ENCODE measurements around the gene TFF2.

TFF2 gene

GRCh38 chr21:42349420-42350317 lies 1.1 kb downstream of the TFF2 start:
- H3K36me3 Mint-ChIP-seq (ENCODE audit: low read depth), result peaks cover 2% of the 10 kb centered on the region
- no peaks in the 10 kb centered on the region for H3K4me1 Mint-ChIP-seq
- peaks cover 11% of the 10 kb centered on the region for H3K9me3 Mint-ChIP-seq
- no peak for ATAC-seq
- no peak overlapping the region for H3K4me3 Mint-ChIP-seq
- no peak overlapping the region for H3K27ac Mint-ChIP-seq
- no peak for DNase-seq
- peaks cover 2% of the 10 kb centered on the region for H3K27me3 Mint-ChIP-seq

- DNase-seq, result no peak
- peaks cover 6% of the 10 kb centered on the region for H3K9me3 Mint-ChIP-seq
- H3K27ac Mint-ChIP-seq, result no peak overlapping the region
- H3K36me3 Mint-ChIP-seq (ENCODE audit: low read depth), result no peaks in the 10 kb centered on the region
- ATAC-seq, result no peak
- H3K4me3 Mint-ChIP-seq, result no peak overlapping the region
- H3K27me3 Mint-ChIP-seq, result peaks cover 2% of the 10 kb centered on the region
- no peaks in the 10 kb centered on the region for H3K4me1 Mint-ChIP-seq
These were observed 2.0 kb downstream of the TFF2 start for GRCh38 chr21:42348762-42349161.

GRCh38 chr21:42347601-42348327 lies 3.0 kb downstream of the TFF2 start:
- DNase-seq (no peak), ATAC-seq (no peak)
- Mint-ChIP-seq H3K36me3 (ENCODE audit: low read depth) (no peaks in the 10 kb centered on the region), H3K4me1 (no peaks in the 10 kb centered on the region), H3K27ac (no peak overlapping the region), H3K9me3 (no peaks in the 10 kb centered on the region), H3K27me3 (peaks cover 2% of the 10 kb centered on the region), H3K4me3 (no peak overlapping the region)

- no peaks in the 10 kb centered on the region for H3K36me3 Mint-ChIP-seq (ENCODE audit: low read depth)
- no peak for DNase-seq
- no peaks in the 10 kb centered on the region for H3K9me3 Mint-ChIP-seq
- H3K27ac Mint-ChIP-seq, result no peak overlapping the region
- H3K4me3 Mint-ChIP-seq, result no peak overlapping the region
- no peak for ATAC-seq
- H3K27me3 Mint-ChIP-seq, result no peaks in the 10 kb centered on the region
- H3K4me1 Mint-ChIP-seq, result no peaks in the 10 kb centered on the region
These were observed 3.8 kb downstream of the TFF2 start for GRCh38 chr21:42346866-42347600.

GRCh38 chr21:42346441-42346840 lies 4.4 kb downstream of the TFF2 start:
- Mint-ChIP-seq H3K9me3 (no peaks in the 10 kb centered on the region), H3K36me3 (ENCODE audit: low read depth) (no peaks in the 10 kb centered on the region), H3K4me3 (no peak overlapping the region), H3K27me3 (no peaks in the 10 kb centered on the region), H3K27ac (no peak overlapping the region), H3K4me1 (no peaks in the 10 kb centered on the region)
- DNase-seq (no peak), ATAC-seq (no peak)

GRCh38 chr21:42344631-42345030 lies 6.2 kb downstream of the TFF2 start:
- no peak for ATAC-seq
- H3K9me3 Mint-ChIP-seq, result no peaks in the 10 kb centered on the region
- H3K27me3 Mint-ChIP-seq, result no peaks in the 10 kb centered on the region
- H3K4me3 Mint-ChIP-seq, result no peak overlapping the region
- no peak overlapping the region for H3K27ac Mint-ChIP-seq
- no peak for DNase-seq
- H3K4me1 Mint-ChIP-seq, result no peaks in the 10 kb centered on the region
- H3K36me3 Mint-ChIP-seq (ENCODE audit: low read depth), result no peaks in the 10 kb centered on the region

- no peak for ATAC-seq
- Mint-ChIP-seq H3K9me3 (no peaks in the 10 kb centered on the region), H3K4me3 (no peak overlapping the region), H3K36me3 (ENCODE audit: low read depth) (no peaks in the 10 kb centered on the region), H3K27me3 (no peaks in the 10 kb centered on the region), H3K27ac (no peak overlapping the region), H3K4me1 (no peaks in the 10 kb centered on the region)
- DNase-seq, result no peak
These were observed 6.8 kb downstream of the TFF2 start for GRCh38 chr21:42343963-42344510.

- Mint-ChIP-seq H3K4me3 (no peak overlapping the region), H3K4me1 (peaks cover 1% of the 10 kb centered on the region), H3K9me3 (no peaks in the 10 kb centered on the region), H3K27me3 (no peaks in the 10 kb centered on the region), H3K36me3 (ENCODE audit: low read depth) (no peaks in the 10 kb centered on the region), H3K27ac (no peak overlapping the region)
- DNase-seq (no peak), ATAC-seq (no peak)
These were observed 7.2 kb downstream of the TFF2 start for GRCh38 chr21:42343556-42343955.

- peaks cover 5% of the 10 kb centered on the region for H3K4me1 Mint-ChIP-seq
- no peak overlapping the region for H3K27ac Mint-ChIP-seq
- no peaks in the 10 kb centered on the region for H3K36me3 Mint-ChIP-seq (ENCODE audit: low read depth)
- no peak overlapping the region for H3K4me3 Mint-ChIP-seq
- no peaks in the 10 kb centered on the region for H3K27me3 Mint-ChIP-seq
- ATAC-seq, result no peak
- DNase-seq, result no peak
- no peaks in the 10 kb centered on the region for H3K9me3 Mint-ChIP-seq
These were observed 7.7 kb downstream of the TFF2 start for GRCh38 chr21:42343101-42343500.

GRCh38 chr21:42341776-42342542 lies 8.8 kb downstream of the TFF2 start:
- Mint-ChIP-seq H3K27me3 (no peaks in the 10 kb centered on the region), H3K4me3 (no peak overlapping the region), H3K36me3 (ENCODE audit: low read depth) (no peaks in the 10 kb centered on the region), H3K4me1 (peaks cover 14% of the 10 kb centered on the region), H3K9me3 (no peaks in the 10 kb centered on the region), H3K27ac (no peak overlapping the region)
- no peak for DNase-seq
- no peak for ATAC-seq

- Mint-ChIP-seq H3K9me3 (no peaks in the 10 kb centered on the region), H3K4me1 (peaks cover 14% of the 10 kb centered on the region), H3K27ac (no peak overlapping the region)
These were observed 10.4 kb downstream of the TFF2 start for GRCh38 chr21:42340187-42341050.

GRCh38 chr21:42338729-42339715 lies 11.8 kb downstream of the TFF2 start:
- H3K4me1 Mint-ChIP-seq, result peaks cover 14% of the 10 kb centered on the region
- no peaks in the 10 kb centered on the region for H3K36me3 Mint-ChIP-seq (ENCODE audit: low read depth)
- DNase-seq, result no peak
- no peak for ATAC-seq
- no peaks in the 10 kb centered on the region for H3K9me3 Mint-ChIP-seq
- H3K27me3 Mint-ChIP-seq, result no peaks in the 10 kb centered on the region
- H3K4me3 Mint-ChIP-seq, result no peak overlapping the region
- H3K27ac Mint-ChIP-seq, result no peak overlapping the region

More at GRCh38 chr21:42340187-42341050, 10.4 kb downstream of the TFF2 start:
- H3K27me3 Mint-ChIP-seq, result no peaks in the 10 kb centered on the region
- no peak for ATAC-seq
- no peak overlapping the region for H3K4me3 Mint-ChIP-seq
- DNase-seq, result no peak
- no peaks in the 10 kb centered on the region for H3K36me3 Mint-ChIP-seq (ENCODE audit: low read depth)

All from activated naive CD8-positive, alpha-beta T cell treated with anti-CD3 and anti-CD28 coated beads, Interleukin-2, amount 50 U/mL, for 24 hours (primary cell).